ENCODE data around the gene FOXF2. TPM values are rescaled to one million over a fixed set of nuclear protein-coding genes. Genes with fewer than 3 reads are reported as not detected.
"Not testable (repeated sequence)": the region's sequence is repeated elsewhere in the genome, so short reads cannot be mapped to it uniquely, and the experiment has no call there.

Gene FOXF2
- total and polyA plus RNA-seq, 7 donors: 3.5 to 37.8 (median 18.2) TPM

GRCh38 chr6:1367771-1368170 lies 21.6 kb upstream of the FOXF2 start:
- intact Hi-C loops (cut with DNase I): no loop called here
- Histone ChIP-seq H3K27ac (no peak overlapping the region), H3K4me3 (no peak overlapping the region), H3K9me3 (peaks cover 0 to 6% (median 0%) of the 10 kb centered on the region in 4 donors), H3K36me3 (no peaks in the 10 kb centered on the region), H3K27me3 (no peaks in the 10 kb centered on the region), H3K4me1 (peaks cover 0 to 14% (median 12%) of the 10 kb centered on the region in 4 donors)
- no peak for DNase-seq
- 90 to 92% methylated on average over 9 of the region's 9 CpGs for WGBS, 2 donors
- TF ChIP-seq EP300 (IDR thresholded peaks at IDR 0.05): no peak
- no peak for TF ChIP-seq CTCF (IDR thresholded peaks at IDR 0.05)
- TF ChIP-seq POLR2A (IDR thresholded peaks at IDR 0.05): no peak
- no peak for TF ChIP-seq POLR2AphosphoS5 (IDR thresholded peaks at IDR 0.05)

GRCh38 chr6:1368940-1369339 lies 20.4 kb upstream of the FOXF2 start:
- H3K9me3 ChIP-seq: peaks cover 0 to 6% (median 0%) of the 10 kb centered on the region in 4 donors
- peaks cover 0 to 13% (median 10%) of the 10 kb centered on the region in 4 donors for H3K4me1 ChIP-seq
- no peaks in the 10 kb centered on the region for H3K36me3 ChIP-seq
- 20 to 75% methylated on average over 9 of the region's 9 CpGs for WGBS, 2 donors
- TF ChIP-seq POLR2AphosphoS5 (IDR thresholded peaks at IDR 0.05) (no peak), CTCF (IDR thresholded peaks at IDR 0.05) (no peak), EP300 (IDR thresholded peaks at IDR 0.05) (no peak), POLR2A (IDR thresholded peaks at IDR 0.05) (no peak)
- no peak overlapping the region for H3K4me3 ChIP-seq
- intact Hi-C loops (cut with DNase I): no loop called here
- H3K27me3 ChIP-seq: no peaks in the 10 kb centered on the region
- no peak overlapping the region for H3K27ac ChIP-seq
- DNase-seq: no peak

- DNase-seq; H3K36me3 ChIP-seq; H3K9me3 ChIP-seq; H3K4me1 ChIP-seq; H3K27me3 ChIP-seq; H3K4me3 ChIP-seq; H3K27ac ChIP-seq; intact Hi-C loops (cut with DNase I): not testable (repeated sequence)
- WGBS, 2 donors: 78 to 91% methylated on average over 1 of the region's 1 CpG
Measured at GRCh38 chr6:1369695-1370094, 19.7 kb upstream of the FOXF2 start.

- no peak for DNase-seq
- H3K9me3 ChIP-seq: peaks cover 0 to 6% (median 0%) of the 10 kb centered on the region in 4 donors
- intact Hi-C loops (cut with DNase I): no loop called here
- H3K36me3 ChIP-seq: no peaks in the 10 kb centered on the region
- 64 to 80% methylated on average over 1 of the region's 1 CpG for WGBS, 2 donors
- no peak overlapping the region for H3K4me3 ChIP-seq
- no peak for TF ChIP-seq EP300 (IDR thresholded peaks at IDR 0.05)
- no peak for TF ChIP-seq POLR2AphosphoS5 (IDR thresholded peaks at IDR 0.05)
- TF ChIP-seq POLR2A (IDR thresholded peaks at IDR 0.05): no peak
- TF ChIP-seq CTCF (IDR thresholded peaks at IDR 0.05): no peak
- H3K4me1 ChIP-seq: no peaks in the 10 kb centered on the region
- peaks cover 0 to 27% (median under 1%) of the 10 kb centered on the region in 3 donors for H3K27me3 ChIP-seq
- no peak overlapping the region for H3K27ac ChIP-seq
Measured at GRCh38 chr6:1371933-1372332, 17.4 kb upstream of the FOXF2 start.

- Histone ChIP-seq H3K4me1 (peaks cover 0 to 2% (median under 1%) of the 10 kb centered on the region in 4 donors), H3K4me3 (no peak overlapping the region), H3K27ac (no peak overlapping the region), H3K27me3 (peaks cover 7 to 34% (median 8%) of the 10 kb centered on the region in 3 donors), H3K9me3 (peaks cover 0 to 6% (median 0%) of the 10 kb centered on the region in 4 donors), H3K36me3 (no peaks in the 10 kb centered on the region)
- no peak for TF ChIP-seq CTCF (IDR thresholded peaks at IDR 0.05)
- TF ChIP-seq POLR2A (IDR thresholded peaks at IDR 0.05): no peak
- TF ChIP-seq POLR2AphosphoS5 (IDR thresholded peaks at IDR 0.05): no peak
- TF ChIP-seq EP300 (IDR thresholded peaks at IDR 0.05): no peak
- intact Hi-C loops (cut with DNase I): no loop called here
- WGBS, 2 donors: 84 to 86% methylated on average over 1 of the region's 1 CpG
- no peak for DNase-seq
Measured at GRCh38 chr6:1372690-1373089, 16.7 kb upstream of the FOXF2 start.
